ENCODE results near the gene SMARCAD1. TPM values are rescaled to one million over a fixed set of nuclear protein-coding genes. Genes with fewer than 3 reads are reported as not detected.

The SMARCAD1 gene
- polyA plus RNA-seq, 2 of the 4 experiments (the other 2 are of a cell fraction) = 15.9 to 35.7 TPM

Other genes with a start within 250 kb of the SMARCAD1 start
- gene HPGDS, start 135.0 kb downstream of the SMARCAD1 start, polyA plus RNA-seq (2011; rRNA removed) = not detected in 2 replicates
- not detected in 3 replicates for gene HPGDS, start 135.0 kb downstream of the SMARCAD1 start, polyA plus RNA-seq (2017; fragmentation: RNase III; extraction: RNeasy Plus Mini Kit Qiagen cat#74134 plus additional on column Dnase treatment)
- gene PDLIM5, start 244.1 kb downstream of the SMARCAD1 start, polyA plus RNA-seq (2011; rRNA removed) = 199 and 242 TPM in 2 replicates
- 43.9 to 54.2 TPM (median 48.2 TPM) in 3 replicates for gene PDLIM5, start 244.1 kb downstream of the SMARCAD1 start, polyA plus RNA-seq (2017; fragmentation: RNase III; extraction: RNeasy Plus Mini Kit Qiagen cat#74134 plus additional on column Dnase treatment)

Data from A549 (cell line).